Measurements from ENCODE around the gene HECW1. TPM values are rescaled to one million over a fixed set of nuclear protein-coding genes. Genes with fewer than 3 reads are reported as not detected.

Gene HECW1
- total RNA-seq, 1 donor from 2014 or later: 1.6 TPM

DNA sequence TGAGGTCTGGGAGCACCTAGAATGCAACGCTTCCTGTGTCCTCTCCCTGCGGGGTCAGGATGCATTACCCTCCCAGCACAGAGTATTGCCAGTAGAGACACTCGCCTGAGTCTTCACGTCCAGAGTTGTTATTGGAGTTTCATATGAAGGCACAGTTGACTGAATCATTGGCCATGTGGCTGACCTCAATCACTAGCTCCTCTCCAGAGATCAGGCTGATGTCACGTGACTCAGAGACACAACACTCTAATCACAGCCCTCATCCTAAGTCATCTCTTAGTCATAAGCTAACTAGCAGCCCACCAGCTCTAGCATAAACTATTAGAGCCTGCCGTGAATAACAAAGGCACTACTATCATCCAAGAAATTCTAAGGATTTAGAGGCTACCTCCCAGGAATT is 107.8 kb downstream of the HECW1 start:
- Histone ChIP-seq H3K27me3 (no peaks in the 10 kb centered on the region), H3K4me1 (no peaks in the 10 kb centered on the region), H3K9me3 (no peaks in the 10 kb centered on the region), H3K4me3 (no peak overlapping the region), H3K27ac (no peak overlapping the region), H3K36me3 (no peaks in the 10 kb centered on the region)
- intact Hi-C loops (cut with DNase I): no loop called here
- no peak for DNase-seq
- TF ChIP-seq, protein P1, sequence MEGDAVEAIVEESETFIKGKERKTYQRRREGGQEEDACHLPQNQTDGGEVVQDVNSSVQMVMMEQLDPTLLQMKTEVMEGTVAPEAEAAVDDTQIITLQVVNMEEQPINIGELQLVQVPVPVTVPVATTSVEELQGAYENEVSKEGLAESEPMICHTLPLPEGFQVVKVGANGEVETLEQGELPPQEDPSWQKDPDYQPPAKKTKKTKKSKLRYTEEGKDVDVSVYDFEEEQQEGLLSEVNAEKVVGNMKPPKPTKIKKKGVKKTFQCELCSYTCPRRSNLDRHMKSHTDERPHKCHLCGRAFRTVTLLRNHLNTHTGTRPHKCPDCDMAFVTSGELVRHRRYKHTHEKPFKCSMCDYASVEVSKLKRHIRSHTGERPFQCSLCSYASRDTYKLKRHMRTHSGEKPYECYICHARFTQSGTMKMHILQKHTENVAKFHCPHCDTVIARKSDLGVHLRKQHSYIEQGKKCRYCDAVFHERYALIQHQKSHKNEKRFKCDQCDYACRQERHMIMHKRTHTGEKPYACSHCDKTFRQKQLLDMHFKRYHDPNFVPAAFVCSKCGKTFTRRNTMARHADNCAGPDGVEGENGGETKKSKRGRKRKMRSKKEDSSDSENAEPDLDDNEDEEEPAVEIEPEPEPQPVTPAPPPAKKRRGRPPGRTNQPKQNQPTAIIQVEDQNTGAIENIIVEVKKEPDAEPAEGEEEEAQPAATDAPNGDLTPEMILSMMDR (IDR thresholded peaks at IDR 0.05): no peak
- no peak for ATAC-seq

DNA sequence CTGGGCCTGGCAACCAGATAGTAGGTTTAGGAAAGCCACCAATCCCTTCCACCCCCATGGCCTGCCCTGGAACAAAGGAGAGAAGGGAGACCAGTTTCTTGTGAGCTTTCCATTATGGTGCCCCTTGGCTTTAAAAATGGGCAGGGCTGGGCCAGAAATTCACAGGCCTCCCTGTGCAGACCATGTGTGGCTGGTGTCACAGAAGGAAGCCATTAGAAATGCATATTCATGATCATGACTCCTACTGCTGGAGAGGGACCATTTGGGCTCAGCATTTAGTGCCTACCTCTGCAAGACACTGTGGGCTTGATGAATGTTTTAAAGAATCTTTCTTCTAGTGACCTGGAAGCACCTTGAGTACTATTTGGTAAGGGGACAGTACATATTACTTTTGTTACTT is 108.3 kb downstream of the HECW1 start:
- Histone ChIP-seq H3K27ac (no peak overlapping the region), H3K27me3 (no peaks in the 10 kb centered on the region), H3K4me3 (no peak overlapping the region), H3K4me1 (no peaks in the 10 kb centered on the region), H3K9me3 (no peaks in the 10 kb centered on the region), H3K36me3 (no peaks in the 10 kb centered on the region)
- ATAC-seq (no peak), DNase-seq (no peak)
- TF ChIP-seq, protein P1 (IDR thresholded peaks at IDR 0.05): no peak
- intact Hi-C loops (cut with DNase I): no loop called here

DNA sequence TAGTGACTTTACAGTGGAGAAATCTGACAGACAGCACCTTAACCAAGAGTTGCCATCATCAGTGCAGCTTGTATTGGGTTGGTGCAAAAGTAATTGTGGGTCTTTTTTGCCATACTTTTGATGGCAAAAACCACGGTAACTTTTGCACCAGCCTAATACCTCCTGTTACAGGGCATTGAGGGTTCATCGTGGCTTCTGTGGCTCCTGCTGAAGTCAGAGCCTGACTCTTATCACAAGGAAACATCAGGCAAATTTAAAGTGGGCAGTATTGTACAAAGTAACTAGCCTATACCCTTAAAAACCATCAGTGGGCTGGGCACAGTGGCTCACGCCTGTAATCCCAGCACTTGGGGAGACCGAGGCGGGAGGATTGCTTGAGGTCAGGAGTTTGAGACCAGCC is 117.4 kb downstream of the HECW1 start:
- TF ChIP-seq, protein P1 (IDR thresholded peaks at IDR 0.05): no peak
- Histone ChIP-seq H3K4me1 (no peaks in the 10 kb centered on the region), H3K36me3 (no peaks in the 10 kb centered on the region), H3K27me3 (peaks cover 6% of the 10 kb centered on the region), H3K27ac (no peak overlapping the region), H3K4me3 (no peak overlapping the region), H3K9me3 (no peaks in the 10 kb centered on the region)
- intact Hi-C loops (cut with DNase I): no loop called here
- ATAC-seq (no peak), DNase-seq (no peak)

- DNase-seq: no peak
- Histone ChIP-seq H3K27ac (no peak overlapping the region), H3K4me1 (no peaks in the 10 kb centered on the region), H3K36me3 (no peaks in the 10 kb centered on the region), H3K9me3 (no peaks in the 10 kb centered on the region), H3K27me3 (peaks cover 6% of the 10 kb centered on the region), H3K4me3 (no peak overlapping the region)
- TF ChIP-seq, protein P1 (IDR thresholded peaks at IDR 0.05): no peak
- ATAC-seq: no peak
- intact Hi-C loops (cut with DNase I): no loop called here
Observed at GRCh38 chr7:43232366-43232765, 119.9 kb downstream of the HECW1 start.

- intact Hi-C loops (cut with DNase I): no loop called here
- DNase-seq (no peak), ATAC-seq (no peak)
- no peaks in the 10 kb centered on the region for H3K4me1 ChIP-seq
- no peaks in the 10 kb centered on the region for H3K9me3 ChIP-seq
- H3K27me3 ChIP-seq: peaks cover 6% of the 10 kb centered on the region
- no peak overlapping the region for H3K4me3 ChIP-seq
- TF ChIP-seq, protein P1 (IDR thresholded peaks at IDR 0.05): no peak
- no peak overlapping the region for H3K27ac ChIP-seq
- H3K36me3 ChIP-seq: no peaks in the 10 kb centered on the region
Observed at GRCh38 chr7:43234073-43234472, 121.6 kb downstream of the HECW1 start.

GRCh38 chr7:43234968-43235367 is 122.5 kb downstream of the HECW1 start:
- Histone ChIP-seq H3K4me1 (no peaks in the 10 kb centered on the region), H3K9me3 (no peaks in the 10 kb centered on the region), H3K27me3 (peaks cover 3% of the 10 kb centered on the region), H3K4me3 (no peak overlapping the region), H3K27ac (no peak overlapping the region), H3K36me3 (no peaks in the 10 kb centered on the region)
- ATAC-seq (peak; percentile 23), DNase-seq (no peak)
- TF ChIP-seq, protein P1 (IDR thresholded peaks at IDR 0.05): no peak
- intact Hi-C loops (cut with DNase I): no loop called here
